ENCODE results near the gene GCGR.

Gene GCGR

GRCh38 chr17:81803728-81804558 is at the start of gene GCGR:
Gene GCGR, plus strand, starts transcription at chr17:81804150. Its CDS starts 4,869 bp downstream, at chr17:81809019.
- DNase-seq (ENCODE audit: low read depth, low spot score) = no peak

- no peak for DNase-seq (ENCODE audit: low read depth, low spot score)
These were observed 11.0 kb upstream of the GCGR start for GRCh38 chr17:81792675-81793615.

GRCh38 chr17:81794074-81794476 is 9.9 kb upstream of the GCGR start:
- DNase-seq (ENCODE audit: low read depth, low spot score) = no peak

GRCh38 chr17:81794509-81794908 is 9.4 kb upstream of the GCGR start:
- peak; percentile 57 for DNase-seq (ENCODE audit: low read depth, low spot score)

DNA sequence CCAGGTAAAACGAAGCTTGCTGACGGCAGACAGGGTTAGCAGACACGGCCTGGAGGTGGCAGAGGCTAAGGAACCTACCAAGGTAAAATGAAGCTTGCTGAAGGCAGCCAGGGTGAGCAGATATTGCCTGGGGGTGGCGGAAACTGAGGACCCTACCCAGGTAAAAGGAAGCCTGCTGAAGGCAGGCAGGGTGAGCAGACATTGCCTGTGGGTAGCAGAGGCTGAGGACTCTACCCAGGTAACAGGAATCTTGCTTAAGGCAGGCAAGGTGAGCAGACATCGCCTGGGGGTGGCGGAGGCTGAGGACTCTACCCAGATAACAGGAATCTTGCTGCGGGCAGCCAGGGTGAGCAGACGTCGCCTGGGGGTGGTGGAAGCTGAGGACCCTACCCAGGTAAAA is 2.6 kb upstream of the GCGR start:
- DNase-seq (ENCODE audit: low read depth, low spot score) = no peak

GRCh38 chr17:81802048-81802758 is 1.7 kb upstream of the GCGR start:
- DNase-seq (ENCODE audit: low read depth, low spot score) = no peak

GRCh38 chr17:81802856-81803643 is 900 bp upstream of the GCGR start:
- no peak for DNase-seq (ENCODE audit: low read depth, low spot score)

GRCh38 chr17:81804559-81805399 is 829 bp downstream of the GCGR start:
- no peak for DNase-seq (ENCODE audit: low read depth, low spot score)

GRCh38 chr17:81805707-81806460 is 1.9 kb downstream of the GCGR start:
- no peak for DNase-seq (ENCODE audit: low read depth, low spot score)

GRCh38 chr17:81806461-81807209 is 2.7 kb downstream of the GCGR start:
- no peak for DNase-seq (ENCODE audit: low read depth, low spot score)

DNA sequence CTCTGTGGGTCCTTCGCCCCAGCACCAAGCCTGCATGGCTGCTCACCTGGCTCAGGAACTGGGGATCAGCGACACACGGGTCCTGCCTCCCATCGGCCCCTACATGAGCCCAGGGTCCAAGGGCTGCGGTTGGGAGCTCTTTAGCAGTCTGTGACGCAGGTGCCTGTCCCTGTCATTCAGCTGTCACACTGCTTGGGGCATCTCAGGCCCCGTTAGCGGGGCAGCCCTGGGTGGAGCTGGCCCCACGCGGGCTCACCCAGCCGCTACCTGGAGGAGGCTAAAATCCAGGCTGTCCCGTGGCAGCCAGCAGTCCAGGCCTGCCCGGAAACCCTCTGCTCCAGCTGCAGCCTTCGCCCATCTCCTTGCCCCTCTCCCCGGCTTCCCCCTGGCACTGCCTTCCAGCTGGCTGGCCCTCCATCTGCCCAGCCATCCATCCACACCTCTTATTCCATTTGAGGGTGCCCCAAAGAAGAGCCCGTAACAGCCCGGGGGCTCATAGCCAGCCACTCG is 3.3 kb downstream of the GCGR start:
- no peak for DNase-seq (ENCODE audit: low read depth, low spot score)

- no peak for DNase-seq (ENCODE audit: low read depth, low spot score)
These were observed 3.9 kb downstream of the GCGR start for GRCh38 chr17:81807839-81808238.

GRCh38 chr17:81808778-81809555 is 5.0 kb downstream of the GCGR start:
- DNase-seq (ENCODE audit: low read depth, low spot score) = no peak

- no peak for DNase-seq (ENCODE audit: low read depth, low spot score)
These were observed 5.6 kb downstream of the GCGR start for GRCh38 chr17:81809556-81809998.

- DNase-seq (ENCODE audit: low read depth, low spot score) = no peak
These were observed 6.5 kb downstream of the GCGR start for GRCh38 chr17:81810476-81810875.

GRCh38 chr17:81810892-81811704 is 7.1 kb downstream of the GCGR start:
- no peak for DNase-seq (ENCODE audit: low read depth, low spot score)

Measured in ELF-1 (cell line).